IMR-90 (cell line): ENCODE measurements around the gene KCNK18. TPM values are rescaled to one million over a fixed set of nuclear protein-coding genes. Genes with fewer than 3 reads are reported as not detected.

Experiments used
- ATAC-seq: fragments of 200-7000 bp; cut with Tn5 transposase; 2 replicates; pipeline ENCODE4 v1.9.1; 2020; ENCODE audit warnings: low read depth, mild to moderate bottlenecking, moderate library complexity
- BruUV-seq: library from RNA; stranded (reverse); fragments of 400-500 nt; replicated peaks from 2 replicates; lab custom pipeline; 2021; lab: Mats Ljungman, UMichigan
- CTCF ChIA-PET: fragments of 300-600 bp; formaldehyde crosslinking; extraction: SDS; loops from one replicate; lab custom pipeline; 2021; ENCODE audit warnings: antibody characterized with exemption; lab: Yijun Ruan, JAX
- POLR2A ChIA-PET: fragments of 300-600 bp; sonication (Branson Sonifier 250); formaldehyde crosslinking; loops from one replicate; lab custom pipeline; 2022; ENCODE audit warnings: antibody characterized with exemption; ENCODE audit not compliant: unreplicated experiment; lab: Charles Lee
- DNase-seq: peaks from one replicate; pipeline ENCODE4 v3.0.0; 2013
- H2AFZ ChIP-seq: replicated peaks from 2 replicates; pipeline ENCODE3; 2013; ENCODE audit warnings: low read length, mild to moderate bottlenecking; ENCODE audit not compliant: poor library complexity
- H2AK5ac ChIP-seq: 2 replicates; pipeline ENCODE4 v1.6.1; 2013; ENCODE audit warnings: low read depth, low read length, inconsistent platforms
- H2AK9ac ChIP-seq: replicated peaks from 2 replicates; pipeline ENCODE3; 2013; ENCODE audit warnings: mild to moderate bottlenecking, low read depth, low read length, moderate library complexity; ENCODE audit not compliant: poor library complexity
- H2BK120ac ChIP-seq: 2 replicates; pipeline ENCODE4 v1.6.1; 2013; ENCODE audit warnings: low read depth, low read length, inconsistent platforms
- H2BK15ac ChIP-seq: 3 replicates; pipeline ENCODE4 v1.6.1; 2013; ENCODE audit warnings: low read depth, low read length, inconsistent platforms
- H2BK20ac ChIP-seq: 2 replicates; pipeline ENCODE4 v1.6.1; 2013; ENCODE audit warnings: low read depth, mild to moderate bottlenecking, inconsistent platforms, low read length, moderate library complexity
- H2BK5ac ChIP-seq: 2 replicates; pipeline ENCODE4 v1.6.1; 2013; ENCODE audit warnings: mild to moderate bottlenecking, low read depth, low read length, inconsistent platforms; ENCODE audit not compliant: poor library complexity, severe bottlenecking
- H3K14ac ChIP-seq: replicated peaks from 2 replicates; pipeline ENCODE4 v1.6.1; 2013; ENCODE audit warnings: low read depth, low read length, inconsistent platforms
- H3K18ac ChIP-seq: 2 replicates; pipeline ENCODE4 v1.6.1; 2013; ENCODE audit warnings: low read depth, low read length, control low read depth
- H3K23ac ChIP-seq: 2 replicates; pipeline ENCODE4 v1.6.1; 2013; ENCODE audit warnings: low read depth, low read length, inconsistent platforms
- H3K27ac ChIP-seq: 2 replicates; pipeline ENCODE4 v1.5.1; 2013; ENCODE audit warnings: mild to moderate bottlenecking, control low read depth, low read length; ENCODE audit not compliant: insufficient read depth
- H3K27me3 ChIP-seq: 2 replicates; pipeline ENCODE4 v1.6.1; 2013; ENCODE audit warnings: low read length; ENCODE audit not compliant: control insufficient read depth, insufficient read depth
- H3K36me3 ChIP-seq: 2 replicates; pipeline ENCODE4 v1.6.1; 2013; ENCODE audit warnings: low read length, mixed read lengths; ENCODE audit not compliant: control insufficient read depth, insufficient read depth
- H3K4ac ChIP-seq: 2 replicates; pipeline ENCODE4 v1.6.1; 2013; ENCODE audit warnings: low read depth, low read length, inconsistent platforms
- H3K4me1 ChIP-seq: 2 replicates; pipeline ENCODE4 v1.6.1; 2013; ENCODE audit warnings: low read length, mixed read lengths; ENCODE audit not compliant: control insufficient read depth, insufficient read depth
- H3K4me2 ChIP-seq: 2 replicates; pipeline ENCODE4 v1.6.1; 2013; ENCODE audit warnings: low read depth, mild to moderate bottlenecking, control low read depth, low read length, moderate library complexity
- H3K4me3 ChIP-seq: 2 replicates; pipeline ENCODE4 v1.5.1; 2013; ENCODE audit warnings: low read depth, mild to moderate bottlenecking, control low read depth, low read length, moderate library complexity; ENCODE audit not compliant: insufficient read depth
- H3K56ac ChIP-seq: 2 replicates; pipeline ENCODE4 v1.6.1; 2013; ENCODE audit warnings: low read length, inconsistent platforms; ENCODE audit not compliant: insufficient read depth; ENCODE audit errors: extremely low read depth
- H3K79me1 ChIP-seq, 2 experiments: 2 replicates each; pipeline ENCODE4 v1.6.1; 2013; ENCODE audit warnings: low read length in 2 of 2, inconsistent platforms in 1 of 2, low read depth in 1 of 2
- H3K9ac ChIP-seq: 2 replicates; pipeline ENCODE4 v1.6.1; 2013; ENCODE audit warnings: low read depth, low read length, control low read depth
- H3K9me1 ChIP-seq: 2 replicates; pipeline ENCODE4 v1.6.1; 2013; ENCODE audit warnings: low read length, inconsistent platforms; ENCODE audit not compliant: insufficient read depth
- H3K9me3 ChIP-seq: 2 replicates; pipeline ENCODE4 v1.6.1; 2013; ENCODE audit warnings: low read length; ENCODE audit not compliant: control insufficient read depth, insufficient read depth
- H4K20me1 ChIP-seq: 2 replicates; pipeline ENCODE4 v1.6.1; 2013; ENCODE audit warnings: low read length, inconsistent platforms; ENCODE audit not compliant: insufficient read depth
- H4K5ac ChIP-seq: 2 replicates; pipeline ENCODE4 v1.6.1; 2013; ENCODE audit warnings: mild to moderate bottlenecking, low read depth, low read length, control low read depth
- H4K8ac ChIP-seq, 2 experiments: 2 replicates each; pipeline ENCODE4 v1.6.1; 2013; ENCODE audit warnings: low read depth in 2 of 2, low read length in 2 of 2, control low read depth in 1 of 2, inconsistent platforms in 1 of 2
- H4K91ac ChIP-seq: 2 replicates; pipeline ENCODE4 v1.6.1; 2013; ENCODE audit warnings: low read depth, low read length, inconsistent platforms; ENCODE audit not compliant: insufficient read depth
- BHLHE40 ChIP-seq: fragments of 150-350 bp; IDR thresholded peaks from 2 replicates; pipeline ENCODE4 v1.6.1; 2016; ENCODE audit warnings: mild to moderate bottlenecking, low read depth, low read length
- CEBPB ChIP-seq: IDR thresholded peaks from 2 replicates; pipeline ENCODE4 v1.6.1; 2012; ENCODE audit warnings: low read depth, low read length, improper control_type of control experiment
- CHD1 ChIP-seq: IDR thresholded peaks from 2 replicates; pipeline ENCODE4 v1.6.1; 2012; ENCODE audit warnings: low read depth, low read length, improper control_type of control experiment
- CTCF ChIP-seq: conservative IDR thresholded peaks from 2 replicates; pipeline ENCODE4 v1.5.1; 2012; ENCODE audit warnings: mild to moderate bottlenecking, low read depth, low read length, improper control_type of control experiment
- ELK1 ChIP-seq: fragments of 150-350 bp; IDR thresholded peaks from 2 replicates; pipeline ENCODE4 v1.6.1; 2016; ENCODE audit warnings: low read depth, mild to moderate bottlenecking, low read length, moderate library complexity, borderline replicate concordance
- FOS ChIP-seq: fragments of 150-350 bp; IDR thresholded peaks from 2 replicates; pipeline ENCODE4 v1.6.1; 2016; ENCODE audit warnings: low read depth, low read length
- MAFK ChIP-seq: IDR thresholded peaks from 2 replicates; pipeline ENCODE4 v1.6.1; 2012; ENCODE audit warnings: low read depth, low read length, improper control_type of control experiment
- MAZ ChIP-seq: IDR thresholded peaks from 2 replicates; pipeline ENCODE4 v1.6.1; 2012; ENCODE audit warnings: low read depth, mild to moderate bottlenecking, low read length, improper control_type of control experiment, moderate library complexity, borderline replicate concordance
- MXI1 ChIP-seq: IDR thresholded peaks from 2 replicates; pipeline ENCODE4 v1.6.1; 2012; ENCODE audit warnings: low read depth, mild to moderate bottlenecking, low read length, moderate library complexity, borderline replicate concordance
- NFE2L2 ChIP-seq: fragments of 150-350 bp; IDR thresholded peaks from 2 replicates; pipeline ENCODE4 v1.6.1; 2016; ENCODE audit warnings: low read depth, mild to moderate bottlenecking, low read length
- POLR2A ChIP-seq: IDR thresholded peaks from 2 replicates; pipeline ENCODE4 v1.6.1; 2012; ENCODE audit warnings: mild to moderate bottlenecking, low read depth, low read length
- RCOR1 ChIP-seq: IDR thresholded peaks from 2 replicates; pipeline ENCODE4 v1.6.1; 2012; ENCODE audit warnings: mild to moderate bottlenecking, low read length, improper control_type of control experiment; ENCODE audit not compliant: insufficient replicate concordance
- RFX5 ChIP-seq: IDR thresholded peaks from 2 replicates; pipeline ENCODE4 v1.8.0; 2012; ENCODE audit warnings: low read depth, mild to moderate bottlenecking, low read length, moderate library complexity
- SMC3 ChIP-seq: fragments of 150-350 bp; IDR thresholded peaks from 2 replicates; pipeline ENCODE4 v1.6.1; 2016; ENCODE audit warnings: low read depth, mild to moderate bottlenecking, antibody characterized with exemption, low read length, moderate library complexity
- USF2 ChIP-seq: fragments of 150-350 bp; IDR thresholded peaks from 2 replicates; pipeline ENCODE4 v1.6.1; 2017; ENCODE audit warnings: mild to moderate bottlenecking, antibody characterized with exemption, low read length, low read depth
- WGBS, 2 experiments: methylation state at CpG; one replicate each; pipeline versions ENCODE4 v1.1.5 to v1.1.7; 2013; ENCODE audit warnings: missing lambda C conversion rate in 2 of 2; ENCODE audit not compliant: insufficient read length in 1 of 2; ENCODE audit errors: extremely low coverage in 2 of 2; 5-methylcytosine and 5-hydroxymethylcytosine counted together
- dilution Hi-C: fragments of 300-500 bp; cut with HindIII; formaldehyde crosslinking; loops from one replicate; pipeline ENCODE4 v1.14.3; 2018; ENCODE audit warnings: low sequenced_read_pairs; ENCODE audit not compliant: unreplicated experiment
- in situ Hi-C: fragments of 300-500 bp; cut with MboI; formaldehyde crosslinking; loops from 3 replicates; pipeline ENCODE4 v1.14.3; 2019; ENCODE audit warnings: low sequenced_read_pairs, inconsistent platforms, mixed read lengths
- intact Hi-C: fragments of 100-400 bp; cut with micrococcal nuclease; formaldehyde crosslinking; loops from 2 replicates; pipeline ENCODE4 v1.10.0; 2022
- polyA plus RNA-seq, 3 experiments: library from polyadenylated mRNA; depleted of rRNA; stranded (reverse); fragments of >200 nt; gene quantifications; 2 replicates each; pipeline ENCODE4 v1.2.3, GENCODE V29; 2012; ENCODE audit warnings: low replicate concordance in 1 of 3
- total RNA-seq: library from RNA; depleted of rRNA; stranded (reverse); fragments of >200 nt; gene quantifications from 2 replicates; pipeline ENCODE4 v1.2.3, GENCODE V29; 2012

KCNK18 gene
- total and polyA plus RNA-seq, 2 of the 4 experiments (the other 2 are of a cell fraction), result not detected

- no peak overlapping the region for H4K8ac ChIP-seq
- no peak overlapping the region for H3K4ac ChIP-seq
- H3K4me1 ChIP-seq, result no peaks in the 10 kb centered on the region
- H3K4me2 ChIP-seq, result no peak overlapping the region
- no peak overlapping the region for H3K23ac ChIP-seq
- CTCF ChIA-PET, result no interaction called here
- in situ Hi-C loops, result no loop called here
- H3K27me3 ChIP-seq, result peaks cover 5% of the 10 kb centered on the region
- no peak overlapping the region for H2BK5ac ChIP-seq
- no peak overlapping the region for H3K4me3 ChIP-seq
- no peak overlapping the region for H2BK20ac ChIP-seq
- H3K27ac ChIP-seq, result no peak overlapping the region
- no peak overlapping the region for H3K18ac ChIP-seq
- ATAC-seq (no peak), DNase-seq (no peak)
- no TSS peak for BruUV-seq
- H3K9ac ChIP-seq, result no peak overlapping the region
- no peaks in the 10 kb centered on the region for H3K9me1 ChIP-seq
- no peak overlapping the region for H3K56ac ChIP-seq
- H3K14ac ChIP-seq, result no peak overlapping the region
- no peak overlapping the region for H2AK9ac ChIP-seq
- dilution Hi-C loops, result no loop called here
- H4K91ac ChIP-seq, result no peak overlapping the region
- H3K79me1 ChIP-seq, result no peaks in the 10 kb centered on the region
- POLR2A ChIA-PET, result no interaction called here
- no peaks in the 10 kb centered on the region for H4K20me1 ChIP-seq
- H3K9me3 ChIP-seq, result no peaks in the 10 kb centered on the region
- H3K36me3 ChIP-seq, result no peaks in the 10 kb centered on the region
- 45% methylated on average over 3 of the region's 26 CpGs; no CpG with 5 or more reads in 1 of the 2 experiments for WGBS, 2 experiments
- no peak overlapping the region for H2AK5ac ChIP-seq
- H2BK120ac ChIP-seq, result no peak overlapping the region
- intact Hi-C loops, result no loop called here
- no peak overlapping the region for H2BK15ac ChIP-seq
- H2AFZ ChIP-seq, result no peak overlapping the region
- H4K5ac ChIP-seq, result no peak overlapping the region
- TF ChIP-seq ELK1 (no peak), USF2 (no peak), CHD1 (no peak), MAFK (no peak), NFE2L2 (no peak), CEBPB (no peak), POLR2A (no peak), FOS (no peak), RFX5 (no peak), MAZ (no peak), RCOR1 (no peak), MXI1 (no peak), CTCF (no peak), SMC3 (no peak), BHLHE40 (no peak)
These were observed 57.8 kb downstream of the KCNK18 start for GRCh38 chr10:117254774-117255735.
